ENCODE measurements around the gene CHPF2.

GRCh38 chr7:151247611-151248345, 15.5 kb downstream of the CHPF2 start:
- TF ChIP-seq CTCF (IDR thresholded peaks at IDR 0.05 in 2 of 3, conservative IDR thresholded peaks at IDR 0.05 in 1 of 3; ENCODE audit: borderline replicate concordance in 1 of 3, insufficient read depth in 1 of 3, low read depth in 2 of 3, low read length in 2 of 3) (no peak), POLR2AphosphoS5 (IDR thresholded peaks at IDR 0.05; ENCODE audit: low read depth, low read length) (no peak), RAD21 (IDR thresholded peaks at IDR 0.05; ENCODE audit: low read depth) (no peak), JUND (IDR thresholded peaks at IDR 0.05) (no peak), ATF3 (IDR thresholded peaks at IDR 0.05) (no peak), POLR2A (IDR thresholded peaks at IDR 0.05; ENCODE audit: borderline replicate concordance, extremely low read depth, insufficient read depth, insufficient read length) (no peak), SIN3A (IDR thresholded peaks at IDR 0.05; ENCODE audit: low read depth) (no peak)

Data from HCT116 (cell line).